Spleen (tissue), 11 donors: Measurements from ENCODE around the gene NF2. TPM values are rescaled to one million over a fixed set of nuclear protein-coding genes. Genes with fewer than 3 reads are reported as not detected.
A peak's percentile ranks its signal among the peaks of the same experiment; 100 is the strongest.

Source experiments
- DNase-seq: peaks from one replicate; pipeline ENCODE4 v3.0.0-alpha.2; 2020
- H3K27ac ChIP-seq, 8 donors: fragments of 200-600 bp; sonication (generic) in 7 of 8; 1 replicate in 4 of 8; 2 replicates in 4 of 8; pipeline versions ENCODE4 v1.5.0 to v1.8.0; 2016 to 2021; ENCODE audit warnings: inconsistent platforms in 4 of 8, mild to moderate bottlenecking in 4 of 8, moderate library complexity in 1 of 8
- H3K27me3 ChIP-seq, 7 donors: fragments of 200-600 bp; sonication (generic) in 6 of 7; replicated peaks in 1 of 7; 1 replicate in 4 of 7; 2 replicates in 3 of 7; pipeline versions ENCODE4 v1.5.0 to v1.8.0; 2016 to 2021; ENCODE audit warnings: inconsistent platforms in 3 of 7, mild to moderate bottlenecking in 1 of 7
- H3K36me3 ChIP-seq, 6 donors: fragments of 200-600 bp; sonication (generic) in 5 of 6; 1 replicate in 4 of 6; 2 replicates in 2 of 6; pipeline versions ENCODE4 v1.5.0 to v1.8.0; 2016 to 2021; ENCODE audit warnings: inconsistent platforms in 2 of 6
- H3K4me1 ChIP-seq, 6 donors: fragments of 200-600 bp; sonication (generic) in 5 of 6; 1 replicate in 3 of 6; 2 replicates in 3 of 6; pipeline versions ENCODE4 v1.5.0 to v1.8.0; 2016 to 2021; ENCODE audit warnings: inconsistent platforms in 3 of 6
- H3K4me3 ChIP-seq, 8 donors: fragments of 200-600 bp; sonication (generic) in 7 of 8; 1 replicate in 4 of 8; 2 replicates in 4 of 8; pipeline versions ENCODE4 v1.5.0 to v1.8.0; 2016 to 2021; ENCODE audit warnings: inconsistent platforms in 4 of 8, mild to moderate bottlenecking in 4 of 8, moderate library complexity in 2 of 8
- H3K9me3 ChIP-seq, 8 donors: fragments of 200-600 bp; sonication (generic) in 7 of 8; 1 replicate in 4 of 8; 2 replicates in 4 of 8; pipeline versions ENCODE4 v1.5.0 to v1.8.0; 2016 to 2021; ENCODE audit warnings: inconsistent platforms in 4 of 8
- POLR2A ChIP-seq, 3 donors: fragments of 450-650 bp; IDR thresholded peaks; one replicate each; pipeline ENCODE4 v1.5.1; 2017; ENCODE audit warnings: antibody characterized with exemption in 3 of 3, mild to moderate bottlenecking in 1 of 3
- POLR2AphosphoS5 ChIP-seq, 3 donors: sonication (generic); formaldehyde crosslinking; IDR thresholded peaks; one replicate each; pipeline ENCODE4 v1.5.1; 2017; ENCODE audit warnings: antibody characterized with exemption in 3 of 3
- WGBS, 5 donors: extraction: QIAGEN DNeasy Blood & Tissue Kit in 3 of 5; methylation state at CpG; one replicate each; pipeline versions ENCODE4 v1.1.5 to v1.1.7; 2013 to 2018; 5-methylcytosine and 5-hydroxymethylcytosine counted together
- intact Hi-C: fragments of 100-400 bp; cut with DNase I; formaldehyde crosslinking; loops from one replicate; pipeline ENCODE4 v1.15.0; 2023; ENCODE audit warnings: low total_unique reads
- polyA plus RNA-seq, 3 donors: library from polyadenylated mRNA; stranded (reverse); fragments of 200-250 nt; gene quantifications; one replicate each; pipeline ENCODE4 v1.2.1, GENCODE V29; 2013
- total RNA-seq, 7 donors: library from RNA; depleted of rRNA in 3 of 7; stranded (reverse); fragments of >200 nt in 3 of 7; fragmentation: NEBNext Ultra II Directional in 4 of 7; extraction: Animal tissue kit (Norgen Biotek cat#: 25700) in 4 of 7; gene quantifications; one replicate each; pipeline versions ENCODE4 v1.1.0 to v1.2.1, GENCODE V29; 2016 to 2021
- TF ChIP-seq, protein P1 (sequence below), 11 experiments: fragments of 200-600 bp in 7 of 11; fragments of 450-650 bp in 4 of 11; sonication (generic) in 4 of 11; IDR thresholded peaks in 8 of 11; conservative IDR thresholded peaks in 3 of 11; 1 replicate in 7 of 11; 2 replicates in 4 of 11; pipeline versions ENCODE4 v1.4.0 to v1.8.0; 2016 to 2021; ENCODE audit warnings: antibody characterized with exemption in 11 of 11, inconsistent platforms in 4 of 11, mild to moderate bottlenecking in 1 of 11
- donor health status: healthy with polysubstance abuse.
- donor health status: DM: no; HTN: no; CAD: no; lungs with moderate emphysema.
- donor health status: DM: no; HTN: no; CAD: no.
- donor health status: Bipolar disorder and iron deficiency.
- donor health status: healthy.
- donor health status: DM: no; HTN: no; CAD: no.
- donor health status: DM: yes; HTN: yes; CAD: no.

Gene NF2
- total and polyA plus RNA-seq, 10 donors = 3.9 to 42.9 (median 31.4) TPM

DNA sequence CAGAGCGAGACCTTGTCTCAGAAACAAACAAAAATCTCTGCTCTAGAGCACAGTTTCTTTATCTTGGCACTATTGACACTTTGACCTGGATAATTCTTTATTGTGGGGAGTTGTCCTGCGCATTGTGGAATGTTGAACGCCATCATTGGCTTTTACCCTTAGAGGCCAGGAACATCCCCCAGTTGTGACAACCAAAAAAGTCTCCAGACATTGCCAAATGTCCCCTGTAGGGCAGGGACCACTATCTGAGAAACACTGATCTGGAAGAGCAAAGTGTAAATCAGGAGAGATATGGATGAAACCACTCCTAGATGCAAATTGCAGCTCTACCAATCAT is 4.8 kb upstream of the NF2 start:
- no peak overlapping the region for H3K4me3 ChIP-seq
- no peak for DNase-seq
- peaks cover 4 to 15% (median 6%) of the 10 kb centered on the region in 6 donors for H3K4me1 ChIP-seq
- TF ChIP-seq, protein P1, sequence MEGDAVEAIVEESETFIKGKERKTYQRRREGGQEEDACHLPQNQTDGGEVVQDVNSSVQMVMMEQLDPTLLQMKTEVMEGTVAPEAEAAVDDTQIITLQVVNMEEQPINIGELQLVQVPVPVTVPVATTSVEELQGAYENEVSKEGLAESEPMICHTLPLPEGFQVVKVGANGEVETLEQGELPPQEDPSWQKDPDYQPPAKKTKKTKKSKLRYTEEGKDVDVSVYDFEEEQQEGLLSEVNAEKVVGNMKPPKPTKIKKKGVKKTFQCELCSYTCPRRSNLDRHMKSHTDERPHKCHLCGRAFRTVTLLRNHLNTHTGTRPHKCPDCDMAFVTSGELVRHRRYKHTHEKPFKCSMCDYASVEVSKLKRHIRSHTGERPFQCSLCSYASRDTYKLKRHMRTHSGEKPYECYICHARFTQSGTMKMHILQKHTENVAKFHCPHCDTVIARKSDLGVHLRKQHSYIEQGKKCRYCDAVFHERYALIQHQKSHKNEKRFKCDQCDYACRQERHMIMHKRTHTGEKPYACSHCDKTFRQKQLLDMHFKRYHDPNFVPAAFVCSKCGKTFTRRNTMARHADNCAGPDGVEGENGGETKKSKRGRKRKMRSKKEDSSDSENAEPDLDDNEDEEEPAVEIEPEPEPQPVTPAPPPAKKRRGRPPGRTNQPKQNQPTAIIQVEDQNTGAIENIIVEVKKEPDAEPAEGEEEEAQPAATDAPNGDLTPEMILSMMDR (IDR thresholded peaks at IDR 0.05 in 8 of 11, conservative IDR thresholded peaks at IDR 0.05 in 3 of 11) = no peak
- no peak for TF ChIP-seq POLR2A (IDR thresholded peaks at IDR 0.05)
- TF ChIP-seq POLR2AphosphoS5 (IDR thresholded peaks at IDR 0.05) = no peak
- no peaks in the 10 kb centered on the region for H3K36me3 ChIP-seq
- peaks cover 0 to 7% (median 0%) of the 10 kb centered on the region in 8 donors for H3K9me3 ChIP-seq
- H3K27ac ChIP-seq = no peak overlapping the region
- intact Hi-C loops = no loop called here
- no peaks in the 10 kb centered on the region for H3K27me3 ChIP-seq
- 89 to 97% (median 93%) methylated on average over 3 of the region's 3 CpGs for WGBS, 5 donors

DNA sequence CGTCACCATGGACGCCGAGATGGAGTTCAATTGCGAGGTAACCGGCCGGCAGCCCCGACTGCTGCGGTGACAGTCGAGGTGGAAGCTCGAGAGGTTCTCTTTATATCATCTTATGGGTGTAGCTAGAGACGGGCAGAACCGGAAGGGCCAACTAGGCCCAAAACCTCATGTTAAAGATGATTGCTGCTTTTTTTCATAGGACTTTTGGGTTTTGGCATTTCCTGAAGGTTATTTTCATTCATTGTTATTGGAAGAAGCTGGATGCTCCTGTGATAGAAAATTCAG is 585 bp downstream of the NF2 start:
- intact Hi-C loops = no loop called here
- peak overlapping the region; percentile 89 to 97 (median 96) for H3K27ac ChIP-seq
- peak overlapping the region; percentile 55 to 93 (median 84) for H3K4me3 ChIP-seq
- peaks cover 21 to 48% (median 28%) of the 10 kb centered on the region in 6 donors for H3K4me1 ChIP-seq
- DNase-seq = no peak
- no peak for TF ChIP-seq POLR2A (IDR thresholded peaks at IDR 0.05)
- TF ChIP-seq, protein P1 (IDR thresholded peaks at IDR 0.05 in 8 of 11, conservative IDR thresholded peaks at IDR 0.05 in 3 of 11) = no peak
- H3K36me3 ChIP-seq = peaks cover 0 to 14% (median 0%) of the 10 kb centered on the region in 6 donors
- 0 to 1% (median 0%) methylated on average over 12 of the region's 12 CpGs for WGBS, 5 donors
- no peaks in the 10 kb centered on the region for H3K9me3 ChIP-seq
- no peaks in the 10 kb centered on the region for H3K27me3 ChIP-seq

DNA sequence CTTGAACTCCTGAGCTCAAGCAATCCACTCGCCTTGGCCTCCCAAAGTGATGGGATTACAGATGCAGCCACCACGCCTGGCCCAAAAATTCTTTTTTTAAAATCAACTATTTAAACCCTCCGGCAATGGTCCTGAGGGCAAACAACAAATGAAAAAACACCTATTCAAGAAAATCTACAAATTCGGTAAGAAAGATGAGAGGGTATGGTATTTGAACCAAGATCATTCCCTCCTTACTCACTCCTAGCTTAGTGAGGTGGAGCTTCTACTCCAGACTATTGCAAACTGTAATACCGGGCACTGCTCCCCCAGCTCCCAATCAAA is 2.1 kb downstream of the NF2 start:
- H3K9me3 ChIP-seq = peaks cover 0 to 4% (median 2%) of the 10 kb centered on the region in 8 donors
- 93 to 96% (median 93%) methylated on average over 5 of the region's 5 CpGs for WGBS, 5 donors
- peaks cover 0 to 14% (median 0%) of the 10 kb centered on the region in 6 donors for H3K36me3 ChIP-seq
- H3K27me3 ChIP-seq = no peaks in the 10 kb centered on the region
- no peak overlapping the region for H3K27ac ChIP-seq
- H3K4me3 ChIP-seq = peak overlapping the region in 1 of 8 donors; percentile 86
- TF ChIP-seq, protein P1 (IDR thresholded peaks at IDR 0.05 in 8 of 11, conservative IDR thresholded peaks at IDR 0.05 in 3 of 11) = no peak
- no peak for TF ChIP-seq POLR2AphosphoS5 (IDR thresholded peaks at IDR 0.05)
- no peak for TF ChIP-seq POLR2A (IDR thresholded peaks at IDR 0.05)
- DNase-seq = no peak
- intact Hi-C loops = no loop called here
- peaks cover 21 to 48% (median 28%) of the 10 kb centered on the region in 6 donors for H3K4me1 ChIP-seq

DNA sequence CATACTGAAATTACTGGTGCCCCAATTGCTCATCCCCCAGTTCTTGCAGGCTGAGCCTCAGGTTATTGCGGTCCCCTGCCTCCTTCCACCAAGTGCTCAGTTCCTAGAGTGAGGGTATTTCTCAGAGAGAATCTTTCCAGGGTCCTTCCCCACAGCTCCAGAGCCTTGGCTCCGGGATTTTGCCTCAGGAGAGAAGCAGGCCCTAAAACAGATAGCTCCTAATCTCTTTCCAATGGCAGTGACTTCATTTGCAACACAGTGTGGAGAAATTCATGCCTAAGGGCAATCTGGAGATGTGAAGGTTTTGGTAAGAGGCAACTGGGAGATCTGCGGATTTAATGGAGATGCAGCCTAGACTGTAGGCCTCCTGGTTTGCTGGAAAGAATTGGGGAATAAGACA is 2.9 kb downstream of the NF2 start:
- intact Hi-C loops = no loop called here
- peaks cover 0 to 14% (median 0%) of the 10 kb centered on the region in 6 donors for H3K36me3 ChIP-seq
- no peak overlapping the region for H3K27ac ChIP-seq
- no peaks in the 10 kb centered on the region for H3K27me3 ChIP-seq
- 92 to 100% (median 97%) methylated on average over 3 of the region's 3 CpGs for WGBS, 5 donors
- no peak for DNase-seq
- H3K9me3 ChIP-seq = peaks cover 0 to 12% (median 8%) of the 10 kb centered on the region in 8 donors
- H3K4me3 ChIP-seq = no peak overlapping the region
- peaks cover 21 to 48% (median 28%) of the 10 kb centered on the region in 6 donors for H3K4me1 ChIP-seq
- TF ChIP-seq, protein P1 (IDR thresholded peaks at IDR 0.05 in 8 of 11, conservative IDR thresholded peaks at IDR 0.05 in 3 of 11) = no peak
- TF ChIP-seq POLR2AphosphoS5 (IDR thresholded peaks at IDR 0.05) = no peak
- TF ChIP-seq POLR2A (IDR thresholded peaks at IDR 0.05) = no peak
